HCT116 (cell line): Measurements from ENCODE around the gene FGFRL1. TPM values are rescaled to one million over a fixed set of nuclear protein-coding genes. Genes with fewer than 3 reads are reported as not detected.

Experiments used
- ATAC-seq: fragments of 200-7000 bp; cut with Tn5 transposase; 2 replicates; pipeline ENCODE4 v1.9.1; 2020; ENCODE audit warnings: mild to moderate bottlenecking, moderate library complexity
- BruUV-seq: library from RNA; stranded (reverse); fragments of 400-500 nt; replicated peaks from 2 replicates; lab custom pipeline; 2021; lab: Mats Ljungman, UMichigan
- CTCF ChIA-PET: fragments of 300-600 bp; sonication (Branson Sonifier 250); formaldehyde crosslinking; loops from one replicate; lab custom pipeline; 2021; ENCODE audit warnings: antibody characterized with exemption; lab: Charles Lee
- POLR2A ChIA-PET: fragments of 300-600, 350-600 bp; sonication (Branson Sonifier 250); formaldehyde crosslinking; loops from one replicate; lab custom pipeline; 2021; ENCODE audit warnings: antibody characterized with exemption; lab: Charles Lee
- RAD21 ChIA-PET, 2 experiments: fragments of 300-600 bp; sonication (Branson Sonifier 250); formaldehyde crosslinking; loops; one replicate each; lab custom pipeline; 2023; ENCODE audit warnings: low total read pairs in 2 of 2; ENCODE audit not compliant: uncharacterized antibody in 2 of 2, unreplicated experiment in 2 of 2, low non-redundant PET in 1 of 2; lab: Charles Lee
- DNase-seq: peaks from one replicate; pipeline ENCODE4 v3.0.0-alpha.2; 2010; ENCODE audit warnings: low read depth, low spot score
- H2AFZ ChIP-seq: fragments of 200-600 bp; shearing (Covaris generic), sonication (generic); 2 replicates; pipeline ENCODE4 v1.6.1; 2017; ENCODE audit warnings: low read depth, mixed run types, mixed read lengths, antibody characterized with exemption, low read length; ENCODE audit not compliant: poor library complexity, severe bottlenecking
- H3K27ac ChIP-seq: 2 replicates; pipeline ENCODE4 v1.5.1; 2012; ENCODE audit warnings: low read depth, low read length
- H3K27me3 ChIP-seq: fragments of 200-600 bp; sonication (generic); 2 replicates; pipeline ENCODE4 v1.6.1; 2016; ENCODE audit warnings: mixed run types, low read length, mixed read lengths; ENCODE audit not compliant: insufficient read depth
- H3K36me3 ChIP-seq, 2 experiments: fragments of 200-500 bp in 1 of 2; fragments of 200-600 bp in 1 of 2; sonication (Bioruptor generic) in 1 of 2; sonication (generic) in 1 of 2; 2 replicates each; pipeline versions ENCODE4 v1.5.1 to v1.6.1; 2014 to 2016; ENCODE audit warnings: low read length in 2 of 2, inconsistent platforms in 1 of 2, mixed read lengths in 1 of 2, mixed run types in 1 of 2; ENCODE audit not compliant: insufficient read depth in 2 of 2, control insufficient read depth in 1 of 2
- H3K4me1 ChIP-seq, 2 experiments: fragments of 200-600 bp in 1 of 2; sonication (generic) in 1 of 2; 2 replicates each; pipeline versions ENCODE4 v1.5.1 to v1.6.1; 2012 to 2017; ENCODE audit warnings: low read length in 2 of 2, inconsistent platforms in 1 of 2, mild to moderate bottlenecking in 1 of 2, mixed read lengths in 1 of 2, mixed run types in 1 of 2, moderate library complexity in 1 of 2; ENCODE audit not compliant: insufficient read depth in 2 of 2, control insufficient read depth in 1 of 2
- H3K4me2 ChIP-seq: fragments of 200-600 bp; sonication (generic); 2 replicates; pipeline ENCODE4 v1.6.1; 2017; ENCODE audit warnings: mixed run types, low read length, mixed read lengths
- H3K4me3 ChIP-seq, 2 experiments: fragments of 200-600 bp in 1 of 2; sonication (generic) in 1 of 2; replicated peaks in 1 of 2; 2 replicates each; pipeline ENCODE4 v1.5.1; 2011 to 2016; ENCODE audit warnings: low read length in 2 of 2, control low read depth in 1 of 2, low read depth in 1 of 2, mild to moderate bottlenecking in 1 of 2, mixed read lengths in 1 of 2, mixed run types in 1 of 2
- H3K79me2 ChIP-seq: fragments of 200-600 bp; sonication (generic); 2 replicates; pipeline ENCODE4 v1.6.1; 2017; ENCODE audit warnings: mild to moderate bottlenecking, mixed run types, low read length, moderate library complexity, mixed read lengths; ENCODE audit not compliant: insufficient read depth
- H3K9ac ChIP-seq: fragments of 200-600 bp; sonication (generic); 2 replicates; pipeline ENCODE4 v1.6.1; 2016; ENCODE audit warnings: low read length, mixed read lengths
- H3K9me2 ChIP-seq: fragments of 200-600 bp; sonication (generic), shearing (Covaris generic); 2 replicates; pipeline ENCODE4 v1.6.1; 2017; ENCODE audit warnings: mixed run types, mild to moderate bottlenecking, moderate library complexity; ENCODE audit not compliant: insufficient read depth
- H3K9me3 ChIP-seq, 2 experiments: fragments of 200-500 bp in 1 of 2; fragments of 200-600 bp in 1 of 2; sonication (Bioruptor generic) in 1 of 2; sonication (generic) in 1 of 2; 2 replicates each; pipeline ENCODE4 v1.6.1; 2014 to 2017; ENCODE audit warnings: low read length in 2 of 2, mixed read lengths in 2 of 2, inconsistent platforms in 1 of 2, low read depth in 1 of 2, mild to moderate bottlenecking in 1 of 2, mixed run types in 1 of 2, moderate library complexity in 1 of 2; ENCODE audit not compliant: control insufficient read depth in 1 of 2, insufficient read depth in 1 of 2
- H4K20me1 ChIP-seq: fragments of 200-600 bp; sonication (generic), shearing (Covaris generic); 2 replicates; pipeline ENCODE4 v1.6.1; 2017; ENCODE audit warnings: mixed run types, mild to moderate bottlenecking, moderate library complexity; ENCODE audit not compliant: insufficient read depth
- EGR1 ChIP-seq: IDR thresholded peaks from 2 replicates; pipeline ENCODE4 v1.6.1; 2012; ENCODE audit warnings: low read depth
- ELF1 ChIP-seq: IDR thresholded peaks from 2 replicates; pipeline ENCODE4 v1.6.1; 2012; ENCODE audit warnings: low read depth, borderline replicate concordance
- EZH2 ChIP-seq: fragments of 200-600 bp; sonication (generic); IDR thresholded peaks from 2 replicates; pipeline ENCODE4 v1.6.1; 2017; ENCODE audit warnings: antibody characterized with exemption, mixed run types
- EZH2phosphoT487 ChIP-seq: fragments of 200-600 bp; IDR thresholded peaks from 2 replicates; pipeline ENCODE4 v1.6.1; 2018; ENCODE audit warnings: antibody characterized with exemption, borderline replicate concordance
- FOSL1 ChIP-seq: IDR thresholded peaks from 2 replicates; pipeline ENCODE4 v1.6.1; 2012; ENCODE audit warnings: low read depth
- POLR2A ChIP-seq: IDR thresholded peaks from 2 replicates; pipeline ENCODE4 v1.7.0; 2011; ENCODE audit warnings: borderline replicate concordance; ENCODE audit not compliant: insufficient read depth, insufficient read length; ENCODE audit errors: extremely low read depth
- POLR2AphosphoS5 ChIP-seq: IDR thresholded peaks from 2 replicates; pipeline ENCODE4 v1.6.1; 2011; ENCODE audit warnings: mild to moderate bottlenecking, low read depth, low read length, moderate library complexity
- SIN3A ChIP-seq: IDR thresholded peaks from 2 replicates; pipeline ENCODE4 v1.6.1; 2012; ENCODE audit warnings: low read depth
- SP1 ChIP-seq: IDR thresholded peaks from 2 replicates; pipeline ENCODE4 v1.6.1; 2012; ENCODE audit warnings: low read depth
- SRF ChIP-seq: IDR thresholded peaks from 2 replicates; pipeline ENCODE4 v1.6.1; 2012; ENCODE audit warnings: low read depth
- TCF7L2 ChIP-seq: IDR thresholded peaks from 2 replicates; pipeline ENCODE4 v1.7.0; 2011; ENCODE audit warnings: borderline replicate concordance, inconsistent platforms; ENCODE audit not compliant: insufficient read depth, insufficient read length; ENCODE audit errors: extremely low read depth
- YY1 ChIP-seq: IDR thresholded peaks from 2 replicates; pipeline ENCODE4 v1.6.1; 2011; ENCODE audit warnings: low read length, low read depth, moderate library complexity, mild to moderate bottlenecking; ENCODE audit not compliant: insufficient replicate concordance; ENCODE audit errors: extremely low read depth
- ZFX ChIP-seq: fragments of 450-650 bp; IDR thresholded peaks from 2 replicates; pipeline ENCODE4 v1.6.1; 2017
- ZNF274 ChIP-seq: fragments of 200-500 bp; sonication (Bioruptor generic); IDR thresholded peaks from 2 replicates; pipeline ENCODE4 v1.6.1; 2014; ENCODE audit warnings: mild to moderate bottlenecking, low read depth, low read length, inconsistent platforms
- intact Hi-C: fragments of 100-400 bp; cut with micrococcal nuclease; formaldehyde crosslinking; loops from 2 replicates; pipeline ENCODE4 v1.10.0; 2022
- total RNA-seq: library from RNA; stranded (reverse); gene quantifications from one replicate; pipeline ENCODE4 v1.2.1, GENCODE V29; 2021; ENCODE audit not compliant: unreplicated experiment
- TF ChIP-seq, protein P1 (sequence below): IDR thresholded peaks from 2 replicates; pipeline ENCODE4 v1.6.1; 2012; ENCODE audit warnings: low read depth
- TF ChIP-seq, protein P2 (sequence below): IDR thresholded peaks from 2 replicates; pipeline ENCODE4 v1.6.1; 2012

FGFRL1 gene
- total RNA-seq, 1 experiment from 2014 or later, result 91.1 TPM

DNA sequence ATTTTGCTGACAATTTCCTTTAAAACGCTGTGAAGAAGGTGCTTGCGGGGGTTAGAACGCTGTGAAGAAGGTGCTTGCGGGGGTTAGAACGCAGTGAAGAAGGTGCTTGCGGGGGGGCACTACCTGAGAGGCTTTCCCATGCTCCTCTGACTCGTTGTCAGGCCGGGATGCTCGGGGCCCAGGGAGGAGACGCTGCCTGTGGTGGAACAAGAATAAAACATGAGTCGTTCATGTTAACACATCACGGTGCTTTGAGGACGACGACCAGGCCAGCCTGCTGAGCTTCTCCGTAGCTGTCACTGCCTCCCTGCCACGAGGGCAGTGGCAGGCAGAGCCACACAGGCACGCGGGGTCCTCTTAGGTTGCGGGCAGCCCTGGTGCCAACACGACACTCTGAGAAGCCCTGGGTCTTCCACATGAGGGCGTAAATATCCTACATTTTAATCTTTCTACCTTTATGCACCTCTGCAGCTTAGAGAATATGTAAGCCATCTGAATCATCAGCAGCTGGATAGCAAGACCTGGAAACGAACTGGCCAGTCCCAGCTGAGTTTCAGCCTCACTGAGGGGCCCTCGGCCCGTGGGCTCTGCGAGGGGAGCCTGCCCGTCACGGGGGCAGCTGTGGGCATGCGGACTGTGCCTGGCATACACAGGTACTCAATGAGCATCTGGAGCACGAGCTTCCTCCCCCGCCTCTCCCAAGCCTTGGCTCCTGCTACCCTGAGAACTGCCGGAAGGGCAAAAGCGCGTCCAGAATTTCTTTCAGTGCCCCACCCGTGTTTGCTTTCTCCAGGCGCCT is 47.0 kb downstream of the FGFRL1 start:
- DNase-seq (no peak), ATAC-seq (peak; percentile 36)
- no TSS peak for BruUV-seq
- Histone ChIP-seq H3K9me2 (no peaks in the 10 kb centered on the region), H3K79me2 (no peaks in the 10 kb centered on the region), H3K27ac (no peak overlapping the region), H3K36me3 (no peaks in the 10 kb centered on the region), H3K27me3 (peaks cover 19% of the 10 kb centered on the region; the same call in 1 of the 2 replicates), H4K20me1 (no peaks in the 10 kb centered on the region), H3K4me2 (no peak overlapping the region), H3K9me3 (no peaks in the 10 kb centered on the region), H3K4me3 (no peak overlapping the region), H3K4me1 (no peaks in the 10 kb centered on the region), H2AFZ (no peak overlapping the region), H3K9ac (no peak overlapping the region)
- intact Hi-C loops, result no loop called here
- ChIA-PET CTCF (no interaction called here), POLR2A (no interaction called here), RAD21 (no interaction called here)
- TF ChIP-seq SRF (no peak), YY1 (no peak)

DNA sequence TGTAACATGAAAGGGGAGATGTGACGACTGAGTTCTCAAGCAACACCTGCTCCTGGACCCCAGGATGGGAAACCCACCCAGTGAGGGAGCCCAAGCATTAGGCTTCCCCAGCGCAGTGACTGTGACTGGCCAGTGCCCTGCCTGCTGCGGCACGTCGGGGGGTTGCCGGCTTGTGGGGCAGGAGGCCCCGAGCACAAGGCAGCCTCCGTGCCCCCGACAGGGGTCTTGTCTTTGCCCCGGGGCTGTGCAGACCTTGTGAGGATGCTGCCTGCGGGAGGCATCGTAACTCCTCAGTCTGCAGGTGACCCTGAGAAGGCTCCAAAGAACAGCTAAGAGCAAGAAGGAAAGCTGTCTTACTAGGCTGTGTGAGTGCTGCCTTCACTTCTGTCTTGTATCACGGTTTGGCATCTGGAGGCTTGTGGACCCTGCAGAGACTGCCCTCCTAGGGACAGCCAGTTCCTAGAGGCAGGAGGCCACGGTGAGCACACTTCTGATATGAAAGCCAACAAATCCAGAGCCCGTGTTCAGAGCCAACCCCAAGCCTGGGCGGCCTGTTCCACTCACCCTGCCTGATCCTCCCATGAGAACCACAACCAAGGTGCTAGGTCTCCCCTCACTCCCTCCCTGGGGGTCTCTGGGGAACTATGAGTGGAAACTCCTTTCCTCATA is 47.7 kb downstream of the FGFRL1 start:
- ChIA-PET RAD21 (no interaction called here), CTCF (no interaction called here), POLR2A (no interaction called here)
- DNase-seq (no peak), ATAC-seq (no peak)
- no peak overlapping the region for H3K27ac ChIP-seq
- H3K79me2 ChIP-seq, result no peaks in the 10 kb centered on the region
- H4K20me1 ChIP-seq, result no peaks in the 10 kb centered on the region
- H3K9me3 ChIP-seq, result no peaks in the 10 kb centered on the region
- no peak for TF ChIP-seq SP1
- TF ChIP-seq, protein P1, sequence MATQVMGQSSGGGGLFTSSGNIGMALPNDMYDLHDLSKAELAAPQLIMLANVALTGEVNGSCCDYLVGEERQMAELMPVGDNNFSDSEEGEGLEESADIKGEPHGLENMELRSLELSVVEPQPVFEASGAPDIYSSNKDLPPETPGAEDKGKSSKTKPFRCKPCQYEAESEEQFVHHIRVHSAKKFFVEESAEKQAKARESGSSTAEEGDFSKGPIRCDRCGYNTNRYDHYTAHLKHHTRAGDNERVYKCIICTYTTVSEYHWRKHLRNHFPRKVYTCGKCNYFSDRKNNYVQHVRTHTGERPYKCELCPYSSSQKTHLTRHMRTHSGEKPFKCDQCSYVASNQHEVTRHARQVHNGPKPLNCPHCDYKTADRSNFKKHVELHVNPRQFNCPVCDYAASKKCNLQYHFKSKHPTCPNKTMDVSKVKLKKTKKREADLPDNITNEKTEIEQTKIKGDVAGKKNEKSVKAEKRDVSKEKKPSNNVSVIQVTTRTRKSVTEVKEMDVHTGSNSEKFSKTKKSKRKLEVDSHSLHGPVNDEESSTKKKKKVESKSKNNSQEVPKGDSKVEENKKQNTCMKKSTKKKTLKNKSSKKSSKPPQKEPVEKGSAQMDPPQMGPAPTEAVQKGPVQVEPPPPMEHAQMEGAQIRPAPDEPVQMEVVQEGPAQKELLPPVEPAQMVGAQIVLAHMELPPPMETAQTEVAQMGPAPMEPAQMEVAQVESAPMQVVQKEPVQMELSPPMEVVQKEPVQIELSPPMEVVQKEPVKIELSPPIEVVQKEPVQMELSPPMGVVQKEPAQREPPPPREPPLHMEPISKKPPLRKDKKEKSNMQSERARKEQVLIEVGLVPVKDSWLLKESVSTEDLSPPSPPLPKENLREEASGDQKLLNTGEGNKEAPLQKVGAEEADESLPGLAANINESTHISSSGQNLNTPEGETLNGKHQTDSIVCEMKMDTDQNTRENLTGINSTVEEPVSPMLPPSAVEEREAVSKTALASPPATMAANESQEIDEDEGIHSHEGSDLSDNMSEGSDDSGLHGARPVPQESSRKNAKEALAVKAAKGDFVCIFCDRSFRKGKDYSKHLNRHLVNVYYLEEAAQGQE, result no peak
- no peak for TF ChIP-seq ZNF274
- TF ChIP-seq EZH2, result no peak
- no peak for TF ChIP-seq FOSL1
- TF ChIP-seq TCF7L2, result no peak
- no peak for TF ChIP-seq POLR2AphosphoS5
- TF ChIP-seq ZFX, result no peak
- TF ChIP-seq SIN3A, result no peak
- TF ChIP-seq, protein P2, sequence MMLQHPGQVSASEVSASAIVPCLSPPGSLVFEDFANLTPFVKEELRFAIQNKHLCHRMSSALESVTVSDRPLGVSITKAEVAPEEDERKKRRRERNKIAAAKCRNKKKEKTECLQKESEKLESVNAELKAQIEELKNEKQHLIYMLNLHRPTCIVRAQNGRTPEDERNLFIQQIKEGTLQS, result no peak
- no peak for TF ChIP-seq POLR2A
- no peak for TF ChIP-seq EGR1
- TF ChIP-seq ELF1, result no peak
- TF ChIP-seq EZH2phosphoT487, result no peak
- BruUV-seq, result no TSS peak
- no peaks in the 10 kb centered on the region for H3K9me2 ChIP-seq
- intact Hi-C loops, result no loop called here
- no peaks in the 10 kb centered on the region for H3K4me1 ChIP-seq
- H3K4me2 ChIP-seq, result no peak overlapping the region
- H3K4me3 ChIP-seq, result no peak overlapping the region
- no peak overlapping the region for H2AFZ ChIP-seq
- H3K27me3 ChIP-seq, result peaks cover 17% of the 10 kb centered on the region; the same call in 1 of the 2 replicates
- H3K9ac ChIP-seq, result no peak overlapping the region
- no peaks in the 10 kb centered on the region for H3K36me3 ChIP-seq
